Lung (tissue), 12 donors: ENCODE results near the gene GGA2. TPM values are rescaled to one million over a fixed set of nuclear protein-coding genes. Genes with fewer than 3 reads are reported as not detected.

ENCODE experiments used
- ATAC-seq: fragments of 200-7000 bp; cut with Tn5 transposase; one replicate; pipeline ENCODE4 v1.9.1; 2020; ENCODE audit warnings: moderate number of reproducible peaks; ENCODE audit not compliant: insufficient read depth, low FRiP score
- DNase-seq, 3 donors: peaks; one replicate each; pipeline ENCODE4 v3.0.0-alpha.2; 2013 to 2017
- H3K27ac ChIP-seq, 2 donors: one replicate each; pipeline ENCODE4 v1.5.1; 2013; ENCODE audit warnings: mild to moderate bottlenecking in 2 of 2, moderate library complexity in 2 of 2, control low read depth in 1 of 2, inconsistent platforms in 1 of 2, low read depth in 1 of 2, low read length in 1 of 2
- H3K27me3 ChIP-seq, 3 donors: one replicate each; pipeline ENCODE4 v1.5.1; 2013; ENCODE audit warnings: low read length in 2 of 3; ENCODE audit not compliant: control insufficient read depth in 3 of 3, insufficient read depth in 3 of 3
- H3K36me3 ChIP-seq, 4 donors: one replicate each; pipeline ENCODE4 v1.5.1; 2013; ENCODE audit warnings: low read length in 4 of 4, mild to moderate bottlenecking in 1 of 4, moderate library complexity in 1 of 4; ENCODE audit not compliant: control insufficient read depth in 4 of 4, insufficient read depth in 4 of 4
- H3K4me1 ChIP-seq, 5 donors: one replicate each; pipeline ENCODE4 v1.5.1; 2013; ENCODE audit warnings: low read length in 5 of 5, mild to moderate bottlenecking in 2 of 5, moderate library complexity in 1 of 5; ENCODE audit not compliant: control insufficient read depth in 5 of 5, insufficient read depth in 5 of 5
- H3K4me3 ChIP-seq: one replicate; pipeline ENCODE4 v1.5.1; 2013; ENCODE audit warnings: mild to moderate bottlenecking, control low read depth, moderate library complexity
- H3K9ac ChIP-seq, 2 donors: one replicate each; pipeline ENCODE4 v1.5.1; 2013; ENCODE audit warnings: low read length in 2 of 2, control low read depth in 1 of 2; ENCODE audit not compliant: insufficient read depth in 1 of 2
- H3K9me3 ChIP-seq, 4 donors: one replicate each; pipeline ENCODE4 v1.5.1; 2013; ENCODE audit warnings: low read length in 3 of 4, mild to moderate bottlenecking in 1 of 4, moderate library complexity in 1 of 4; ENCODE audit not compliant: control insufficient read depth in 4 of 4, insufficient read depth in 3 of 4
- WGBS, 2 donors: extraction: QIAGEN DNeasy Blood & Tissue Kit; methylation state at CpG; one replicate each; pipeline ENCODE4 v1.1.7; 2013; 5-methylcytosine and 5-hydroxymethylcytosine counted together
- polyA plus RNA-seq, 2 donors: library from polyadenylated mRNA; stranded (reverse); fragments of 200-250 nt; gene quantifications; one replicate each; pipeline ENCODE4 v1.2.1, GENCODE V29; 2013
- total RNA-seq, 2 donors: library from RNA; depleted of rRNA in 1 of 2; stranded (reverse); fragments of >200 nt in 1 of 2; gene quantifications; one replicate each; pipeline ENCODE4 v1.2.1, GENCODE V29; 2014 to 2021
- TF ChIP-seq, protein P1 (sequence below): IDR thresholded peaks from 2 replicates; pipeline ENCODE4 v1.5.1; 2012; ENCODE audit warnings: mild to moderate bottlenecking; ENCODE audit errors: control extremely low read depth, extremely low read depth
- donor health status: control.
- donor health status: control.
- donor health status: Bipolar disorder and iron deficiency.
- donor health status: healthy.
- donor health status: DM: yes; HTN: yes; CAD: no.

GGA2 gene
- total and polyA plus RNA-seq, 4 donors, result 29.4 to 118 (median 63.9) TPM

DNA sequence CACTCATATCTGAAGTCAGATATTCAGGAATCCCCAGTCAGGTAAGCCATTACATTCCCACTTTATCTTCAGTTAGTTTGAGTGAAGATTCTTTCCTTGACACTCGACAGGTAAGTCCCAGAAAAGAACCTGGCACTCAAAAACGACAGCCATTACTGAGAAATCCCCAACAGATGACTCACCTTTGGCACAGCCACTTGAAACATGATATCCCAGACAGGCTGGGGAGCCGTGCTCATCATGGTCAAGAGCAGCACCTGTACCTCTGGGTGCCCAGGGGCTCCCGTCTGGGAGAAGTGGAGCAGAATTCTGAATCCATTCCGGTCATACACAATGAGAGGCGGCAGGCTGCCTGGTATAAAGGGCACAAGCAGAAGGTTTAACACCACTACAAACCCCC, 40.5 kb downstream of the GGA2 start:
- H3K27ac ChIP-seq, result no peak overlapping the region
- 76 to 91% methylated on average over 6 of the region's 6 CpGs for WGBS, 2 donors
- H3K9me3 ChIP-seq, result no peaks in the 10 kb centered on the region
- no peak overlapping the region for H3K9ac ChIP-seq
- no peaks in the 10 kb centered on the region for H3K27me3 ChIP-seq
- peaks cover 0 to 3% (median 0%) of the 10 kb centered on the region in 5 donors for H3K4me1 ChIP-seq
- DNase-seq (no peak), ATAC-seq (peak; percentile 25)
- no peak overlapping the region for H3K4me3 ChIP-seq
- TF ChIP-seq, protein P1, sequence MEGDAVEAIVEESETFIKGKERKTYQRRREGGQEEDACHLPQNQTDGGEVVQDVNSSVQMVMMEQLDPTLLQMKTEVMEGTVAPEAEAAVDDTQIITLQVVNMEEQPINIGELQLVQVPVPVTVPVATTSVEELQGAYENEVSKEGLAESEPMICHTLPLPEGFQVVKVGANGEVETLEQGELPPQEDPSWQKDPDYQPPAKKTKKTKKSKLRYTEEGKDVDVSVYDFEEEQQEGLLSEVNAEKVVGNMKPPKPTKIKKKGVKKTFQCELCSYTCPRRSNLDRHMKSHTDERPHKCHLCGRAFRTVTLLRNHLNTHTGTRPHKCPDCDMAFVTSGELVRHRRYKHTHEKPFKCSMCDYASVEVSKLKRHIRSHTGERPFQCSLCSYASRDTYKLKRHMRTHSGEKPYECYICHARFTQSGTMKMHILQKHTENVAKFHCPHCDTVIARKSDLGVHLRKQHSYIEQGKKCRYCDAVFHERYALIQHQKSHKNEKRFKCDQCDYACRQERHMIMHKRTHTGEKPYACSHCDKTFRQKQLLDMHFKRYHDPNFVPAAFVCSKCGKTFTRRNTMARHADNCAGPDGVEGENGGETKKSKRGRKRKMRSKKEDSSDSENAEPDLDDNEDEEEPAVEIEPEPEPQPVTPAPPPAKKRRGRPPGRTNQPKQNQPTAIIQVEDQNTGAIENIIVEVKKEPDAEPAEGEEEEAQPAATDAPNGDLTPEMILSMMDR, result no peak
- peaks cover 22 to 53% (median 44%) of the 10 kb centered on the region in 4 donors for H3K36me3 ChIP-seq

DNA sequence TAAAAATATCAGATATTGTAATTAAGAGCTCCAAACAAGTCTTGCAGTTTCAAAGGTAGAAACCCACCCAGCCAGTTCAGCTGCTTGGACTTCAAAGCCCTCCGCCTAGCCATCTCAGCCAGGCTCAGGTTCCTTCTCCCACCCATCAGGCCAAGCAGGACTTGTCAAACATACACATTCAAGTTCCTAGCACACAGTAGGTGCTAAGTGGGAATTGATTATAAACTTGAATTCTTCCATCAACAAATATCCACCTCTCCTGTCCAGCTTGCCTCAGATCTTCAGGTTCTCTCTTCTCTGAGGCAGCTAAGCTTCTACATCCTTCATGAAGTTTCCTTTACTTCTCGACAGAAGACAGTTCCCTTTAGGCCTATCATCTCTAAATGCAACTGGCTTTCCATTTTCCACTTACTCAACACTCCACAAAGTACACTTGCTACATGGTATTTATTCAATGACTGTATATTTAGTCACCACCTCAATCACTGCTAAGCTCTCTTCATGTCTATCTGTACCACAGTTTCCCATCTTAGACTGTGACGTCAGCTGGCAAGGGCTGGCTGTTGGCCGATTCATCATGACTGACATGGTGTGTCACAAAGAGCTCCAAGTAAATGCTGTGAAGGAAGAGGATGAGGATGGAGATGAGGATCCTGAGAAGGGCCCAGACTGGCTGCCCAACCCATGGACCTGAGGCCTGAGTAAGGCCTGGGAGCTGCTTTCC, 44.0 kb downstream of the GGA2 start:
- Histone ChIP-seq H3K27me3 (no peaks in the 10 kb centered on the region), H3K36me3 (peaks cover 11 to 48% (median 40%) of the 10 kb centered on the region in 4 donors), H3K4me3 (no peak overlapping the region), H3K27ac (peak overlapping the region in 1 of 2 donors; percentile 28), H3K9ac (no peak overlapping the region), H3K4me1 (peaks cover 0 to 11% (median 0%) of the 10 kb centered on the region in 5 donors), H3K9me3 (no peaks in the 10 kb centered on the region)
- TF ChIP-seq, protein P1, result no peak
- DNase-seq, result peak in 2 of 3 donors; percentile 10 to 45
- no peak for ATAC-seq
- 86 to 90% methylated on average over 4 of the region's 4 CpGs for WGBS, 2 donors

DNA sequence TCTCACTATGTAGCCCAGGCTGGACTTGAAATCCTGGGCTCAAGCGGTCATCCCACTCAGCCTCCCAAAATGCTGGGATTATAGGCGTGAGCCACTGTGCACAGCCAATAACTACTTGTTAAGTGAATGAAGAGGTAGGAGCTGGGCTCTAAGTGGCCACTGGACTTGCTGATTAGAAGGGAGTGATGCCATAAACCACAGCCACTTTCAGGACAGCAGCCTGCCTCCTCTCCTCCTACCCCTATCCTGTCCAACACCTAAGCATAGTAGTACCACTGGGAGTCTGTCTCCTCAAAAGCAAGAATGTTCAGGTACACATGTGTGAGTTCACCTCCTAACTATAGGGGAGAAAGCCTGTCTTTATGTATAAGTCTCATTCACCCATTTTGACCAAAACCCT, 45.1 kb downstream of the GGA2 start:
- Histone ChIP-seq H3K9ac (no peak overlapping the region), H3K27ac (no peak overlapping the region)

More for the DNA sequence above, 45.1 kb downstream of the GGA2 start:
- 86 to 97% methylated on average over 2 of the region's 2 CpGs for WGBS, 2 donors
- ATAC-seq (no peak), DNase-seq (no peak)
- no peaks in the 10 kb centered on the region for H3K27me3 ChIP-seq
- H3K9me3 ChIP-seq, result no peaks in the 10 kb centered on the region
- peaks cover 0 to 11% (median 0%) of the 10 kb centered on the region in 5 donors for H3K4me1 ChIP-seq
- TF ChIP-seq, protein P1, result no peak
- no peak overlapping the region for H3K4me3 ChIP-seq
- peaks cover 11 to 41% (median 38%) of the 10 kb centered on the region in 4 donors for H3K36me3 ChIP-seq
